Measurements from ENCODE around the gene IKZF1. TPM values are rescaled to one million over a fixed set of nuclear protein-coding genes. Genes with fewer than 3 reads are reported as not detected.

The IKZF1 gene
- total and polyA plus RNA-seq, 2 of the 13 experiments (the other 11 are each of a cell fraction or from before 2014, with no cell fraction given) = not detected

DNA sequence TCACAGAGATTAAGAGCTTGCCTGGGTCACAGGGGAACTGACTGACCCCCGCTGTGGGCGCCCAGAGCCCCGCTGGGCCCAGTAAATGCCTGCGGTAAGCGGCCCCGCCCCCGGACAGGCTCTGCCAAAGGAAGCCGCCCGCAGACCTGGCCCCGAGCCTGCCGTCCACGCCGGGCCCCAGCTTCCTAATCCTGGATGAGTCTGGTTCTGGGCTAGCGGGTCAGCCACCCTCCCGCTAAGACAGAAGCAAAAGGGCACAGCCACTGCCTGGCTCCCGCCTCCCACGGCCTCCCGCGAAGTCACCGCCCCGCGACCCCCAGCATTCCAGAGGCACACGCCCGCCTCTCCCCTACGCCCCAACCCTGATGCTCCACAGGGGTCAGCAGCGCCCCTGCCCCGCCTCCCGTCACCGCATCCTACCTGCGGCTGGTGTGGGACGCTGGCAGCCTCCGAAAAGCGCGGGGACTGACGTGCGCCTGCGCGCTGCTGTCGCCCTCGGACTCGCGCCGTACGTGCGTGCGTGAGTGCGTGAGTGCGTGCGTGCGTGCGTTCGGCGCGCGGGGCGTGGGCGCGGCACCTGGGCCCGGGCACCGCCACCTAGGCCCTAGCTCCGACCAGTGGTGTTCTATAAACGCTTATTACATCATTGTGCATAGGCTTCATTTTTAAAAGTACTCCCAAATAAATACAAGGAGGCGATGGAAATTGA lies 145.5 kb downstream of the IKZF1 start, which contains the start of gene FIGNL1 (continued):
- TF ChIP-seq, protein P1, sequence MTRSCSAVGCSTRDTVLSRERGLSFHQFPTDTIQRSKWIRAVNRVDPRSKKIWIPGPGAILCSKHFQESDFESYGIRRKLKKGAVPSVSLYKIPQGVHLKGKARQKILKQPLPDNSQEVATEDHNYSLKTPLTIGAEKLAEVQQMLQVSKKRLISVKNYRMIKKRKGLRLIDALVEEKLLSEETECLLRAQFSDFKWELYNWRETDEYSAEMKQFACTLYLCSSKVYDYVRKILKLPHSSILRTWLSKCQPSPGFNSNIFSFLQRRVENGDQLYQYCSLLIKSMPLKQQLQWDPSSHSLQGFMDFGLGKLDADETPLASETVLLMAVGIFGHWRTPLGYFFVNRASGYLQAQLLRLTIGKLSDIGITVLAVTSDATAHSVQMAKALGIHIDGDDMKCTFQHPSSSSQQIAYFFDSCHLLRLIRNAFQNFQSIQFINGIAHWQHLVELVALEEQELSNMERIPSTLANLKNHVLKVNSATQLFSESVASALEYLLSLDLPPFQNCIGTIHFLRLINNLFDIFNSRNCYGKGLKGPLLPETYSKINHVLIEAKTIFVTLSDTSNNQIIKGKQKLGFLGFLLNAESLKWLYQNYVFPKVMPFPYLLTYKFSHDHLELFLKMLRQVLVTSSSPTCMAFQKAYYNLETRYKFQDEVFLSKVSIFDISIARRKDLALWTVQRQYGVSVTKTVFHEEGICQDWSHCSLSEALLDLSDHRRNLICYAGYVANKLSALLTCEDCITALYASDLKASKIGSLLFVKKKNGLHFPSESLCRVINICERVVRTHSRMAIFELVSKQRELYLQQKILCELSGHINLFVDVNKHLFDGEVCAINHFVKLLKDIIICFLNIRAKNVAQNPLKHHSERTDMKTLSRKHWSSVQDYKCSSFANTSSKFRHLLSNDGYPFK (CRISPR knock-in tag; IDR thresholded peaks at IDR 0.05; ENCODE audit: borderline replicate concordance) = peak; percentile 72; the same call in 1 of the 2 replicates
- peak; percentile 89; the same call in 1 of the 2 replicates for TF ChIP-seq ZNF543 (CRISPR knock-in tag; IDR thresholded peaks at IDR 0.05)
- TF ChIP-seq, protein P2, sequence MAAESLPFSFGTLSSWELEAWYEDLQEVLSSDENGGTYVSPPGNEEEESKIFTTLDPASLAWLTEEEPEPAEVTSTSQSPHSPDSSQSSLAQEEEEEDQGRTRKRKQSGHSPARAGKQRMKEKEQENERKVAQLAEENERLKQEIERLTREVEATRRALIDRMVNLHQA (CRISPR knock-in tag; IDR thresholded peaks at IDR 0.05) = no peak
- peak; percentile 44; the same call in 1 of the 2 replicates for TF ChIP-seq ZNF350 (CRISPR knock-in tag; IDR thresholded peaks at IDR 0.05; ENCODE audit: borderline replicate concordance, low read depth)
- TF ChIP-seq NONO (IDR thresholded peaks at IDR 0.05) = no peak
- TF ChIP-seq NONO (CRISPR knock-in tag; conservative IDR thresholded peaks at IDR 0.05) = peak; percentile 73; the same call in 1 of the 2 replicates
- TF ChIP-seq, protein P3, sequence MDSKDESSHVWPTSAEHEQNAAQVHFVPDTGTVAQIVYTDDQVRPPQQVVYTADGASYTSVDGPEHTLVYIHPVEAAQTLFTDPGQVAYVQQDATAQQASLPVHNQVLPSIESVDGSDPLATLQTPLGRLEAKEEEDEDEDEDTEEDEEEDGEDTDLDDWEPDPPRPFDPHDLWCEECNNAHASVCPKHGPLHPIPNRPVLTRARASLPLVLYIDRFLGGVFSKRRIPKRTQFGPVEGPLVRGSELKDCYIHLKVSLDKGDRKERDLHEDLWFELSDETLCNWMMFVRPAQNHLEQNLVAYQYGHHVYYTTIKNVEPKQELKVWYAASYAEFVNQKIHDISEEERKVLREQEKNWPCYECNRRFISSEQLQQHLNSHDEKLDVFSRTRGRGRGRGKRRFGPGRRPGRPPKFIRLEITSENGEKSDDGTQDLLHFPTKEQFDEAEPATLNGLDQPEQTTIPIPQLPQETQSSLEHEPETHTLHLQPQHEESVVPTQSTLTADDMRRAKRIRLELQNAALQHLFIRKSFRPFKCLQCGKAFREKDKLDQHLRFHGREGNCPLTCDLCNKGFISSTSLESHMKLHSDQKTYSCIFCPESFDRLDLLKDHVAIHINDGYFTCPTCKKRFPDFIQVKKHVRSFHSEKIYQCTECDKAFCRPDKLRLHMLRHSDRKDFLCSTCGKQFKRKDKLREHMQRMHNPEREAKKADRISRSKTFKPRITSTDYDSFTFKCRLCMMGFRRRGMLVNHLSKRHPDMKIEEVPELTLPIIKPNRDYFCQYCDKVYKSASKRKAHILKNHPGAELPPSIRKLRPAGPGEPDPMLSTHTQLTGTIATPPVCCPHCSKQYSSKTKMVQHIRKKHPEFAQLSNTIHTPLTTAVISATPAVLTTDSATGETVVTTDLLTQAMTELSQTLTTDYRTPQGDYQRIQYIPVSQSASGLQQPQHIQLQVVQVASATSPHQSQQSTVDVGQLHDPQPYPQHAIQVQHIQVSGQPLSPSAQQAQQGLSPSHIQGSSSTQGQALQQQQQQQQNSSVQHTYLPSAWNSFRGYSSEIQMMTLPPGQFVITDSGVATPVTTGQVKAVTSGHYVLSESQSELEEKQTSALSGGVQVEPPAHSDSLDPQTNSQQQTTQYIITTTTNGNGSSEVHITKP (CRISPR knock-in tag; IDR thresholded peaks at IDR 0.05; ENCODE audit: low read depth) = no peak
- 0 out of 2 replicates have a peak, but pooled peaks have one; percentile 18 for TF ChIP-seq ZKSCAN5 (CRISPR knock-in tag; IDR thresholded peaks at IDR 0.05)
- TF ChIP-seq, protein P4, sequence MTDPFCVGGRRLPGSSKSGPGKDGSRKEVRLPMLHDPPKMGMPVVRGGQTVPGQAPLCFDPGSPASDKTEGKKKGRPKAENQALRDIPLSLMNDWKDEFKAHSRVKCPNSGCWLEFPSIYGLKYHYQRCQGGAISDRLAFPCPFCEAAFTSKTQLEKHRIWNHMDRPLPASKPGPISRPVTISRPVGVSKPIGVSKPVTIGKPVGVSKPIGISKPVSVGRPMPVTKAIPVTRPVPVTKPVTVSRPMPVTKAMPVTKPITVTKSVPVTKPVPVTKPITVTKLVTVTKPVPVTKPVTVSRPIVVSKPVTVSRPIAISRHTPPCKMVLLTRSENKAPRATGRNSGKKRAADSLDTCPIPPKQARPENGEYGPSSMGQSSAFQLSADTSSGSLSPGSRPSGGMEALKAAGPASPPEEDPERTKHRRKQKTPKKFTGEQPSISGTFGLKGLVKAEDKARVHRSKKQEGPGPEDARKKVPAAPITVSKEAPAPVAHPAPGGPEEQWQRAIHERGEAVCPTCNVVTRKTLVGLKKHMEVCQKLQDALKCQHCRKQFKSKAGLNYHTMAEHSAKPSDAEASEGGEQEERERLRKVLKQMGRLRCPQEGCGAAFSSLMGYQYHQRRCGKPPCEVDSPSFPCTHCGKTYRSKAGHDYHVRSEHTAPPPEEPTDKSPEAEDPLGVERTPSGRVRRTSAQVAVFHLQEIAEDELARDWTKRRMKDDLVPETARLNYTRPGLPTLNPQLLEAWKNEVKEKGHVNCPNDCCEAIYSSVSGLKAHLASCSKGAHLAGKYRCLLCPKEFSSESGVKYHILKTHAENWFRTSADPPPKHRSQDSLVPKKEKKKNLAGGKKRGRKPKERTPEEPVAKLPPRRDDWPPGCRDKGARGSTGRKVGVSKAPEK (CRISPR knock-in tag; IDR thresholded peaks at IDR 0.05; ENCODE audit: borderline replicate concordance) = no peak
- TF ChIP-seq NR2F6 (IDR thresholded peaks at IDR 0.05) = no peak
- 0 out of 2 replicates have a peak, but pooled peaks have one; percentile 38 for TF ChIP-seq NR2F6 (CRISPR knock-in tag; IDR thresholded peaks at IDR 0.05)
- TF ChIP-seq, protein P5, sequence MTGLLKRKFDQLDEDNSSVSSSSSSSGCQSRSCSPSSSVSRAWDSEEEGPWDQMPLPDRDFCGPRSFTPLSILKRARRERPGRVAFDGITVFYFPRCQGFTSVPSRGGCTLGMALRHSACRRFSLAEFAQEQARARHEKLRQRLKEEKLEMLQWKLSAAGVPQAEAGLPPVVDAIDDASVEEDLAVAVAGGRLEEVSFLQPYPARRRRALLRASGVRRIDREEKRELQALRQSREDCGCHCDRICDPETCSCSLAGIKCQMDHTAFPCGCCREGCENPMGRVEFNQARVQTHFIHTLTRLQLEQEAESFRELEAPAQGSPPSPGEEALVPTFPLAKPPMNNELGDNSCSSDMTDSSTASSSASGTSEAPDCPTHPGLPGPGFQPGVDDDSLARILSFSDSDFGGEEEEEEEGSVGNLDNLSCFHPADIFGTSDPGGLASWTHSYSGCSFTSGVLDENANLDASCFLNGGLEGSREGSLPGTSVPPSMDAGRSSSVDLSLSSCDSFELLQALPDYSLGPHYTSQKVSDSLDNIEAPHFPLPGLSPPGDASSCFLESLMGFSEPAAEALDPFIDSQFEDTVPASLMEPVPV (CRISPR knock-in tag; IDR thresholded peaks at IDR 0.05) = peak; percentile 86
- TF ChIP-seq, protein P6, sequence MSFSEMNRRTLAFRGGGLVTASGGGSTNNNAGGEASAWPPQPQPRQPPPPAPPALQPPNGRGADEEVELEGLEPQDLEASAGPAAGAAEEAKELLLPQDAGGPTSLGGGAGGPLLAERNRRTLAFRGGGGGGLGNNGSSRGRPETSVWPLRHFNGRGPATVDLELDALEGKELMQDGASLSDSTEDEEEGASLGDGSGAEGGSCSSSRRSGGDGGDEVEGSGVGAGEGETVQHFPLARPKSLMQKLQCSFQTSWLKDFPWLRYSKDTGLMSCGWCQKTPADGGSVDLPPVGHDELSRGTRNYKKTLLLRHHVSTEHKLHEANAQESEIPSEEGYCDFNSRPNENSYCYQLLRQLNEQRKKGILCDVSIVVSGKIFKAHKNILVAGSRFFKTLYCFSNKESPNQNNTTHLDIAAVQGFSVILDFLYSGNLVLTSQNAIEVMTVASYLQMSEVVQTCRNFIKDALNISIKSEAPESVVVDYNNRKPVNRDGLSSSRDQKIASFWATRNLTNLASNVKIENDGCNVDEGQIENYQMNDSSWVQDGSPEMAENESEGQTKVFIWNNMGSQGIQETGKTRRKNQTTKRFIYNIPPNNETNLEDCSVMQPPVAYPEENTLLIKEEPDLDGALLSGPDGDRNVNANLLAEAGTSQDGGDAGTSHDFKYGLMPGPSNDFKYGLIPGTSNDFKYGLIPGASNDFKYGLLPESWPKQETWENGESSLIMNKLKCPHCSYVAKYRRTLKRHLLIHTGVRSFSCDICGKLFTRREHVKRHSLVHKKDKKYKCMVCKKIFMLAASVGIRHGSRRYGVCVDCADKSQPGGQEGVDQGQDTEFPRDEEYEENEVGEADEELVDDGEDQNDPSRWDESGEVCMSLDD (CRISPR knock-in tag; IDR thresholded peaks at IDR 0.05; ENCODE audit: borderline replicate concordance) = no peak
